ENCODE data around the gene XPNPEP3. TPM values are rescaled to one million over a fixed set of nuclear protein-coding genes. Genes with fewer than 3 reads are reported as not detected.

XPNPEP3 gene
- total RNA-seq, 6 experiments from 2014 or later, result 22.7 to 30.5 (median 29.0) TPM

GRCh38 chr22:40853961-40854360 lies 3.0 kb upstream of the XPNPEP3 start:
- H3K36me3 Mint-ChIP-seq (ENCODE audit: low read depth), result peaks cover 12% of the 10 kb centered on the region
- H3K27ac Mint-ChIP-seq, result peak overlapping the region; percentile 100
- peaks cover 44% of the 10 kb centered on the region for H3K4me1 Mint-ChIP-seq (ENCODE audit: low read depth)
- no peaks in the 10 kb centered on the region for H3K9me3 Mint-ChIP-seq
- peak overlapping the region; percentile 99 for H3K4me3 Mint-ChIP-seq
- H3K27me3 Mint-ChIP-seq (ENCODE audit: insufficient read depth), result no peaks in the 10 kb centered on the region
- no peak for TF ChIP-seq CTCF (IDR thresholded peaks at IDR 0.05)
- no peak for DNase-seq

GRCh38 chr22:40855071-40855978 lies 1.6 kb upstream of the XPNPEP3 start:
- H3K27me3 Mint-ChIP-seq (ENCODE audit: insufficient read depth), result no peaks in the 10 kb centered on the region
- no peak for DNase-seq
- no peak for TF ChIP-seq CTCF (IDR thresholded peaks at IDR 0.05)
- H3K4me1 Mint-ChIP-seq (ENCODE audit: low read depth), result peaks cover 48% of the 10 kb centered on the region
- peaks cover 15% of the 10 kb centered on the region for H3K36me3 Mint-ChIP-seq (ENCODE audit: low read depth)
- peak overlapping the region; percentile 100 for H3K27ac Mint-ChIP-seq
- H3K4me3 Mint-ChIP-seq, result peak overlapping the region; percentile 99
- H3K9me3 Mint-ChIP-seq, result no peaks in the 10 kb centered on the region

GRCh38 chr22:40855979-40856512 lies 902 bp upstream of the XPNPEP3 start:
- no peak for DNase-seq
- peaks cover 54% of the 10 kb centered on the region for H3K4me1 Mint-ChIP-seq (ENCODE audit: low read depth)
- H3K27me3 Mint-ChIP-seq (ENCODE audit: insufficient read depth), result peaks cover 3% of the 10 kb centered on the region; the same call in 1 of the 2 replicates
- peak overlapping the region; percentile 100 for H3K27ac Mint-ChIP-seq
- no peak for TF ChIP-seq CTCF (IDR thresholded peaks at IDR 0.05)
- H3K9me3 Mint-ChIP-seq, result no peaks in the 10 kb centered on the region
- H3K36me3 Mint-ChIP-seq (ENCODE audit: low read depth), result peaks cover 21% of the 10 kb centered on the region
- H3K4me3 Mint-ChIP-seq, result peak overlapping the region; percentile 99

- Mint-ChIP-seq H3K4me3 (peak overlapping the region; percentile 99), H3K27me3 (ENCODE audit: insufficient read depth) (peaks cover 3% of the 10 kb centered on the region; the same call in 1 of the 2 replicates), H3K36me3 (ENCODE audit: low read depth) (peaks cover 28% of the 10 kb centered on the region), H3K4me1 (ENCODE audit: low read depth) (peaks cover 56% of the 10 kb centered on the region), H3K27ac (peak overlapping the region; percentile 100), H3K9me3 (no peaks in the 10 kb centered on the region)
- TF ChIP-seq CTCF (IDR thresholded peaks at IDR 0.05), result no peak
- DNase-seq, result no peak
Observed at GRCh38 chr22:40857309-40857855, 434 bp downstream of the XPNPEP3 start.

GRCh38 chr22:40862013-40862412 lies 5.1 kb downstream of the XPNPEP3 start, which contains the start of gene DNAJB7:
Gene DNAJB7, minus strand, starts transcription at chr22:40862113. Its CDS starts 119 bp downstream, at chr22:40861994.
- Mint-ChIP-seq H3K4me3 (no peak within 1 kb of the TSS; the same call in 1 of the 2 replicates), H3K27ac (peak within 1 kb of the TSS; percentile 57), H3K4me1 (ENCODE audit: low read depth) (peaks cover 41% of the 10 kb centered on the region), H3K27me3 (ENCODE audit: insufficient read depth) (peaks cover 3% of the 10 kb centered on the region), H3K36me3 (ENCODE audit: low read depth) (peaks cover 24% of the 10 kb centered on the region), H3K9me3 (no peaks in the 10 kb centered on the region)
- no peak for DNase-seq
- no peak for TF ChIP-seq CTCF (IDR thresholded peaks at IDR 0.05)
